Ascending aorta (tissue), 2 donors: Measurements from ENCODE around the gene EPB41. TPM values are rescaled to one million over a fixed set of nuclear protein-coding genes. Genes with fewer than 3 reads are reported as not detected.

Experiments
- DNase-seq, 2 donors: peaks; one replicate each; pipeline ENCODE4 v3.0.0-alpha.2; 2019; ENCODE audit warnings: low spot score in 2 of 2
- H3K27ac ChIP-seq, 2 donors: fragments of 200-600 bp; sonication (generic); one replicate each; pipeline ENCODE4 v1.5.1; 2016 to 2017; ENCODE audit warnings: mild to moderate bottlenecking in 1 of 2
- H3K27me3 ChIP-seq: fragments of 200-600 bp; sonication (generic); one replicate; pipeline ENCODE4 v1.5.1; 2017
- H3K36me3 ChIP-seq, 2 donors: fragments of 200-600 bp; sonication (generic); one replicate each; pipeline ENCODE4 v1.5.1; 2016
- H3K4me1 ChIP-seq, 2 donors: fragments of 200-600 bp; sonication (generic); one replicate each; pipeline ENCODE4 v1.5.1; 2016 to 2017; ENCODE audit warnings: mild to moderate bottlenecking in 1 of 2
- H3K4me3 ChIP-seq, 2 donors: fragments of 200-600 bp; sonication (generic); one replicate each; pipeline ENCODE4 v1.5.1; 2016 to 2017; ENCODE audit warnings: mild to moderate bottlenecking in 1 of 2
- H3K9me3 ChIP-seq, 2 donors: fragments of 200-600 bp; sonication (generic); one replicate each; pipeline ENCODE4 v1.5.1; 2016
- intact Hi-C: fragments of 100-400 bp; cut with DNase I; formaldehyde crosslinking; loops from one replicate; pipeline ENCODE4 v1.15.1; 2023
- total RNA-seq: library from RNA; depleted of rRNA; stranded (reverse); fragments of >200 nt; gene quantifications from one replicate; pipeline ENCODE4 v1.1.0, GENCODE V29; 2016
- TF ChIP-seq, protein P1 (sequence below), 3 experiments: fragments of 200-600 bp in 2 of 3; fragments of 450-650 bp in 1 of 3; sonication (generic) in 2 of 3; IDR thresholded peaks; one replicate each; pipeline ENCODE4 v1.5.1; 2016 to 2019; ENCODE audit warnings: antibody characterized with exemption in 3 of 3, mild to moderate bottlenecking in 1 of 3, moderate library complexity in 1 of 3

EPB41 gene
- total RNA-seq, 1 donor from 2014 or later: 47.6 TPM

DNA sequence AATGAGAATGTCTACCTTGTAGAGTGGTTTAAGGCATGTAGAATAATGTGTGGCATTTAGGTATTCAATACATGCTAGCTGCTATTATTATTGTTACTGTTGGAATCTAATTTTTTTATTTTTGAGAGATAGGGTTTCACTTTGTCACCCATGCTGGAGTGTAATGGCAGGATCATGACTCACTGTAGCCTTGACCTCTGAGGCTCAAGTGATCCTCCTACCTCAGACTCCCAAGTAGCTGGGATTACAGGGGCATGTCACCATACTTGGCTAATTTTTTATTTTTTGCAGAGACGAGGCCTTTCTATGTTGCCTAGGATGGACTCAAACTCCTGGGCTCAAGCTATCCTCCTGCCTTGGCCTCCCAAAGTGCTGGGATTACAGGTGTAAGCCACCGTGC lies 61.9 kb downstream of the EPB41 start:
- no peak for DNase-seq
- TF ChIP-seq, protein P1, sequence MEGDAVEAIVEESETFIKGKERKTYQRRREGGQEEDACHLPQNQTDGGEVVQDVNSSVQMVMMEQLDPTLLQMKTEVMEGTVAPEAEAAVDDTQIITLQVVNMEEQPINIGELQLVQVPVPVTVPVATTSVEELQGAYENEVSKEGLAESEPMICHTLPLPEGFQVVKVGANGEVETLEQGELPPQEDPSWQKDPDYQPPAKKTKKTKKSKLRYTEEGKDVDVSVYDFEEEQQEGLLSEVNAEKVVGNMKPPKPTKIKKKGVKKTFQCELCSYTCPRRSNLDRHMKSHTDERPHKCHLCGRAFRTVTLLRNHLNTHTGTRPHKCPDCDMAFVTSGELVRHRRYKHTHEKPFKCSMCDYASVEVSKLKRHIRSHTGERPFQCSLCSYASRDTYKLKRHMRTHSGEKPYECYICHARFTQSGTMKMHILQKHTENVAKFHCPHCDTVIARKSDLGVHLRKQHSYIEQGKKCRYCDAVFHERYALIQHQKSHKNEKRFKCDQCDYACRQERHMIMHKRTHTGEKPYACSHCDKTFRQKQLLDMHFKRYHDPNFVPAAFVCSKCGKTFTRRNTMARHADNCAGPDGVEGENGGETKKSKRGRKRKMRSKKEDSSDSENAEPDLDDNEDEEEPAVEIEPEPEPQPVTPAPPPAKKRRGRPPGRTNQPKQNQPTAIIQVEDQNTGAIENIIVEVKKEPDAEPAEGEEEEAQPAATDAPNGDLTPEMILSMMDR (IDR thresholded peaks at IDR 0.05): no peak
- Histone ChIP-seq H3K4me3 (no peak overlapping the region), H3K27me3 (no peaks in the 10 kb centered on the region), H3K4me1 (no peaks in the 10 kb centered on the region), H3K36me3 (no peaks in the 10 kb centered on the region), H3K9me3 (no peaks in the 10 kb centered on the region), H3K27ac (no peak overlapping the region)
- intact Hi-C loops: no loop called here

DNA sequence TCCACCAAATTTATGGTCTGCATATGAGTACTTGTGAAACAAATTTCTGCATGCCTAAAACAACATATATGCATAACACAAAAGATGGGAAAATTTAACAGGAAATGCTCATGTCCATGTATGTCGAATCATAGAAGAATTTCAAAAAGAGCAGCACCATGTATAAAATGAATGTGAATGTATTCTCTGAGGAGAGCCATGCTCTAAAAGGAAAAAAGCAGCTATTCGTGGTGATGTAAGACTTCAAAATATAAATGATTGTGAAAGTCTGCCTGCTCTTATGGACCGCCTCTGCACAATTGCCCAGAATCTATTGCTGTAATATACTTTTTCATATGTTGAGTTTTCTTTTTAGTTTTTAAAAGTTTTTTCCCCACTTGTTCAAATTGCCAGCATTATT lies 66.8 kb downstream of the EPB41 start:
- Histone ChIP-seq H3K27me3 (no peaks in the 10 kb centered on the region), H3K9me3 (no peaks in the 10 kb centered on the region), H3K36me3 (no peaks in the 10 kb centered on the region), H3K4me1 (no peaks in the 10 kb centered on the region), H3K4me3 (no peak overlapping the region), H3K27ac (no peak overlapping the region)
- no peak for DNase-seq
- TF ChIP-seq, protein P1 (IDR thresholded peaks at IDR 0.05): no peak
- intact Hi-C loops: no loop called here

DNA sequence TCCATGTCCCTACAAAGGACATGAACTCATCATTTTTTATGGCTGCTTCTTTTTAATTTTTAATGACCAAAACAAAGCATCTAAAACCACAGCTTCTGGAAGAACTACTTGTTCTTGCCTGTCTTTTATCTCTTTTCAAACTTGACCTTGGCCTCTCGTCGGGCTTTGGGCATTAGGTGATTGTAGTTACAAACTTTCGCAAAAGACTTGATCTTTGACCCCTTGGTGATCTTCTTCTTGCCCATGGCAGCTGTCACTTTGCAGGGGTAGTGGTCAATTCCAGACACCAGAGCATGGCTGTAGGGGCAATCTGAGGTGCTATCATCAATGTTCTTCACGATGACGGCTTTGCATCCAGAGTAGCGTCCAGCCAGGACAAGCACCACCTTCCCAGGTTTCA lies 67.8 kb downstream of the EPB41 start:
- H3K4me3 ChIP-seq: no peak overlapping the region
- no peaks in the 10 kb centered on the region for H3K27me3 ChIP-seq
- no peak for DNase-seq
- no peaks in the 10 kb centered on the region for H3K36me3 ChIP-seq
- no peak overlapping the region for H3K27ac ChIP-seq
- TF ChIP-seq, protein P1 (IDR thresholded peaks at IDR 0.05): no peak
- no peaks in the 10 kb centered on the region for H3K9me3 ChIP-seq
- H3K4me1 ChIP-seq: no peaks in the 10 kb centered on the region
- intact Hi-C loops: no loop called here

DNA sequence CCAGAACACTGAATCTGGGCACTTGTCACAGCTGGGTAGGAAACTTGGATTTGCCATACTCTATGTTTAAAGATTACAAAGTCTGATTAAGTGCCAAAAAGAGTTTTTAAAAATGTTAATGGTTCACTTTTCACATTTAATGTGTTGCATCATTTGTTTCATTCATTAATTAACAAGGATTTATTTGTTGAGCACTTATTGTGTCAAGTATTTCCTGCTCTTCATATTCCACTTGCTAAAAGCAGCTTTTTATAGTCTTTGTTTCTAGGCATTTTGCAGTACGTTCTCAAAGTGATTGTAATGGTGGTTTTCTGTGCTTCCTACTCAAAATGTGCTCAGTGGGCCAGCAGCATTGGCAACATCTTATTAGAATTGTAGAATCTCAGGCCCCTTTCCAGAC lies 68.7 kb downstream of the EPB41 start:
- Histone ChIP-seq H3K4me3 (no peak overlapping the region), H3K36me3 (no peaks in the 10 kb centered on the region), H3K9me3 (no peaks in the 10 kb centered on the region), H3K4me1 (no peaks in the 10 kb centered on the region), H3K27me3 (no peaks in the 10 kb centered on the region), H3K27ac (no peak overlapping the region)
- TF ChIP-seq, protein P1 (IDR thresholded peaks at IDR 0.05): no peak
- intact Hi-C loops: no loop called here
- no peak for DNase-seq

DNA sequence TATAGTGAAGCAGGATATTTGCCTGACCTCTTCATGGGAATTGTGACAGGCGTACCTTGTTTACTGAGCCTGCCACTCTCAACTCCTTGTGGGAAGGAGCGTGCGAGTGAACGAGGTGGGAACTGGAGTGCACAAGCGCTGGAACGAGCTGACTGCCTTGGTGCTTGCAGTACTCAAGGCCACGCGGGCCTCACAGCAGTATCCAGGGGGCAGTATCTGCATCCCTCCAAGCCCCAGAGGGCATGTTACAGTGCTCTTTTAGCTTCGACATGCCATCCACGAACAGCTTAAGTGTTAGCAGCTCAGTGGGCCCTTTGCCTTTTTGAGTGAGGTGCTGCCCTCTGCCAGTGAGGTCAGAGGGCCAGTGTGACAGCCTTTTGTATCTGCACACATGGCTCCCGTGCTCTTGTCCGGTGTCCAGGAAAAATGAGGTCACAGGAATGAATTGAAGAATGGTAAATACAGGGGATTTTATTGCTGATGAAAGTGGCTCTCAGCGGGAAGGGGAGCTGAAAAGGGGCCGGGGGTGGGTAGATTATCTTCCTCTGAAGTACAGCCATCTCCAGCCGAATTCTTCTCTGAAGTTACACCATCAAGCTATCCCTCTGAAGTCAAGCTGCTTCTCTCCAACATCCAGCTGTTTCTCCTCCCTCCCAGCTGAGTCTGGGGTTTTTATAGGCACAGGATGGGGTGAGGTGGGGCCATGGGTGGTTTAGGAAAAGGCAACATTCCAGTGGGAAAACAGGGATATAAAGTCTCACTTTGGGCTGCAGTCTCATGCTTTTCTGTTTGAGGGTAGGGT lies 69.3 kb downstream of the EPB41 start:
- no peak for DNase-seq
- Histone ChIP-seq H3K27me3 (no peaks in the 10 kb centered on the region), H3K36me3 (peaks cover 0 to 6% of the 10 kb centered on the region in 2 donors), H3K4me3 (no peak overlapping the region), H3K27ac (no peak overlapping the region), H3K4me1 (no peaks in the 10 kb centered on the region), H3K9me3 (no peaks in the 10 kb centered on the region)
- TF ChIP-seq, protein P1 (IDR thresholded peaks at IDR 0.05): no peak
- intact Hi-C loops: no loop called here
